ENCODE results near the gene TGFBI.

DNA sequence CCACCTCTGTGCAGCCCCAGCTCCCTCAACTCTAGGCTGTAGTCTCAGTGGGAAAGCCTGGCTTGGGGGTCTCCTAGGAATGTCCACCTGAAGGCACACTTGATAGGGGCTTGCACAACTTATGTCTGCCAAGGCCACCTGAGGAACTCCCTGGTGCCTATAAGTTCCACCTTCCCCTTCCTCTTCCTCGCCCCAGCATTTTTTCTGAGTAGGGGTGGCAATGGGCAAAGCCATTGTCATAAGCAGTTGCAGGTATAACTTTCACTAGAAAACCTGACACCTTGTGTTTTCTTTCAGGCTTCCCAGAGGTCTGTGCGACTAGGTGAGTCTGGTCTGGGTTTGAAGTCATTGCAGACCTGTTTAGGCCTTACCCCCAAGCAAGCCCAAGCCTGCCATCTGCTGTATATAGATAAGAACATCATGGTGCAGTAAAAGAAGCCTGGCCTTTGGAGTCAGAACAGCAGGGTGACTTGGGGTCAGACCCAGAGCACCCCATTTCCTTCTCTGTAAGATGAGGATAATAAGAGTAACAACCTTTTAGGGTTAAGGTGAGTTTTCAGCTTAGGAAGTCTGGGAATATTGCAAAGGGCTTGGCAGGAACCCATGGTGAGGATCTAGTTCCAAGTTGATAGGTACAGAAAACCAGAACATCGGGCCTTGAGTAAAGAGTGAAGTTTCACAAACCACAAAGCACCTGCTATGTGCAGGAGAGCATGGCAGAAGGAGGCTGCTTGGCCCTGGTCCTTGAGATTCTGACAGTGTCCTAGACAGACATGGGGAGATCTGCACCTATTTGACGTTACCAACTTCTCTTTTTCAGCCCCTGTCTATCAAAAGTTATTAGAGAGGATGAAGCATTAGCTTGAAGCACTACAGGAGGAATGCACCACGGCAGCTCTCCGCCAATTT is 33.8 kb downstream of the TGFBI start:
- TF ChIP-seq GATA2 (IDR thresholded peaks at IDR 0.05; ENCODE audit: low read depth, low read length) (no peak), GATA3 (IDR thresholded peaks at IDR 0.05; ENCODE audit: low read depth, low read length) (no peak)

All from SH-SY5Y (cell line).